Naive B cell (primary cell): ENCODE measurements around the gene FDCSP. TPM values are rescaled to one million over a fixed set of nuclear protein-coding genes. Genes with fewer than 3 reads are reported as not detected.

Source experiments
- ATAC-seq, 2 donors: fragments of 150-1000 bp; cut with Tn5 transposase; 2 replicates each; pipeline ENCODE4 v1.10.0; 2021; ENCODE audit warnings: low read depth in 2 of 2, mild to moderate bottlenecking in 2 of 2, moderate library complexity in 2 of 2
- DNase-seq: peaks from one replicate; pipeline ENCODE4 v3.0.0; 2022
- H3K27ac Mint-ChIP-seq, 6 donors: one replicate each; pipeline ENCODE4 v1.8.0; 2020 to 2022; ENCODE audit warnings: mild to moderate bottlenecking in 6 of 6, mixed read lengths in 6 of 6, moderate library complexity in 5 of 6, inconsistent platforms in 2 of 6
- H3K27me3 Mint-ChIP-seq, 3 donors: one replicate each; pipeline ENCODE4 v1.8.0; 2021 to 2022; ENCODE audit warnings: mixed read lengths in 3 of 3, mild to moderate bottlenecking in 1 of 3
- H3K36me3 Mint-ChIP-seq, 2 donors: one replicate each; pipeline ENCODE4 v1.8.0; 2020 to 2022; ENCODE audit warnings: mixed read lengths in 2 of 2, inconsistent platforms in 1 of 2, mild to moderate bottlenecking in 1 of 2
- H3K4me1 Mint-ChIP-seq, 3 donors: one replicate each; pipeline ENCODE4 v1.8.0; 2020 to 2022; ENCODE audit warnings: mixed read lengths in 3 of 3, inconsistent platforms in 1 of 3, mild to moderate bottlenecking in 1 of 3, moderate library complexity in 1 of 3
- H3K4me3 Mint-ChIP-seq, 8 donors: one replicate each; pipeline ENCODE4 v1.8.0; 2020 to 2022; ENCODE audit warnings: mild to moderate bottlenecking in 8 of 8, mixed read lengths in 8 of 8, moderate library complexity in 8 of 8, inconsistent platforms in 2 of 8
- H3K9me3 Mint-ChIP-seq, 7 donors: one replicate each; pipeline ENCODE4 v1.8.0; 2020 to 2022; ENCODE audit warnings: mixed read lengths in 7 of 7, mild to moderate bottlenecking in 5 of 7, inconsistent platforms in 2 of 7, moderate library complexity in 1 of 7
- polyA plus RNA-seq, 6 donors: library from polyadenylated mRNA; unstranded; fragments of 300-500 nt; fragmentation: Illumina TruSeq; gene quantifications; one replicate each; pipeline ENCODE4 v1.2.3, GENCODE V29; 2021; ENCODE audit warnings: low read depth in 6 of 6

The FDCSP gene
- polyA plus RNA-seq, 6 donors from 2014 or later: not detected

- Mint-ChIP-seq H3K4me3 (no peak overlapping the region), H3K36me3 (no peaks in the 10 kb centered on the region), H3K4me1 (no peaks in the 10 kb centered on the region), H3K27me3 (no peaks in the 10 kb centered on the region), H3K27ac (no peak overlapping the region), H3K9me3 (peaks cover 0 to 4% (median 0%) of the 10 kb centered on the region in 7 donors)
- DNase-seq (no peak), ATAC-seq (no peak)
Measured at GRCh38 chr4:70269674-70270073, 43.8 kb downstream of the FDCSP start.

- no peaks in the 10 kb centered on the region for H3K27me3 Mint-ChIP-seq
- no peak overlapping the region for H3K27ac Mint-ChIP-seq
- no peak for ATAC-seq
- no peaks in the 10 kb centered on the region for H3K4me1 Mint-ChIP-seq
- no peaks in the 10 kb centered on the region for H3K36me3 Mint-ChIP-seq
- DNase-seq: no peak
- peaks cover 0 to 12% (median 2%) of the 10 kb centered on the region in 7 donors for H3K9me3 Mint-ChIP-seq
- no peak overlapping the region for H3K4me3 Mint-ChIP-seq
Measured at GRCh38 chr4:70277121-70277520, 51.2 kb downstream of the FDCSP start.

- DNase-seq (no peak), ATAC-seq (no peak)
- no peaks in the 10 kb centered on the region for H3K4me1 Mint-ChIP-seq
- no peak overlapping the region for H3K4me3 Mint-ChIP-seq
- H3K9me3 Mint-ChIP-seq: peaks cover 0 to 12% (median 4%) of the 10 kb centered on the region in 7 donors
- no peaks in the 10 kb centered on the region for H3K27me3 Mint-ChIP-seq
- H3K36me3 Mint-ChIP-seq: no peaks in the 10 kb centered on the region
- no peak overlapping the region for H3K27ac Mint-ChIP-seq
Measured at GRCh38 chr4:70280567-70280966, 54.6 kb downstream of the FDCSP start.

Other genes starting within 250 kb of the FDCSP start
- gene STATH, start 230.2 kb upstream of the FDCSP start, polyA plus RNA-seq: not detected
- gene HTN3, start 197.7 kb upstream of the FDCSP start, polyA plus RNA-seq: not detected
- not detected for gene HTN1, start 175.7 kb upstream of the FDCSP start, polyA plus RNA-seq
- gene PRR27, start 71.9 kb upstream of the FDCSP start, polyA plus RNA-seq: not detected
- not detected for gene ODAM, start 30.4 kb upstream of the FDCSP start, polyA plus RNA-seq
- gene CSN3, start 16.5 kb downstream of the FDCSP start, polyA plus RNA-seq: not detected
- gene CABS1, start 108.9 kb downstream of the FDCSP start, polyA plus RNA-seq: not detected
- gene SMR3A, start 134.6 kb downstream of the FDCSP start, polyA plus RNA-seq: not detected
- not detected for gene SMR3B, start 157.0 kb downstream of the FDCSP start, polyA plus RNA-seq
- not detected for gene OPRPN, start 171.8 kb downstream of the FDCSP start, polyA plus RNA-seq
- gene MUC7, start 246.1 kb downstream of the FDCSP start, polyA plus RNA-seq: not detected